Cardiac fibroblast (primary cell): ENCODE data around the gene ZNF883.

Source experiments
- DNase-seq, 2 donors: peaks; one replicate each; pipeline versions ENCODE4 v3.0.0 to v3.0.0-alpha.2; 2010; ENCODE audit warnings: low read depth in 2 of 2
- H3K4me3 ChIP-seq, 2 donors: replicated peaks in 1 of 2; 1 replicate in 1 of 2; 2 replicates in 1 of 2; pipeline ENCODE4 v1.5.1; 2011; ENCODE audit warnings: low read depth in 2 of 2, low read length in 2 of 2, mild to moderate bottlenecking in 2 of 2, moderate library complexity in 1 of 2
- TF ChIP-seq, protein P1 (sequence below): IDR thresholded peaks from one replicate; pipeline ENCODE4 v1.5.1; 2011; ENCODE audit warnings: low read depth, mild to moderate bottlenecking, low read length, inconsistent platforms

Gene ZNF883

DNA sequence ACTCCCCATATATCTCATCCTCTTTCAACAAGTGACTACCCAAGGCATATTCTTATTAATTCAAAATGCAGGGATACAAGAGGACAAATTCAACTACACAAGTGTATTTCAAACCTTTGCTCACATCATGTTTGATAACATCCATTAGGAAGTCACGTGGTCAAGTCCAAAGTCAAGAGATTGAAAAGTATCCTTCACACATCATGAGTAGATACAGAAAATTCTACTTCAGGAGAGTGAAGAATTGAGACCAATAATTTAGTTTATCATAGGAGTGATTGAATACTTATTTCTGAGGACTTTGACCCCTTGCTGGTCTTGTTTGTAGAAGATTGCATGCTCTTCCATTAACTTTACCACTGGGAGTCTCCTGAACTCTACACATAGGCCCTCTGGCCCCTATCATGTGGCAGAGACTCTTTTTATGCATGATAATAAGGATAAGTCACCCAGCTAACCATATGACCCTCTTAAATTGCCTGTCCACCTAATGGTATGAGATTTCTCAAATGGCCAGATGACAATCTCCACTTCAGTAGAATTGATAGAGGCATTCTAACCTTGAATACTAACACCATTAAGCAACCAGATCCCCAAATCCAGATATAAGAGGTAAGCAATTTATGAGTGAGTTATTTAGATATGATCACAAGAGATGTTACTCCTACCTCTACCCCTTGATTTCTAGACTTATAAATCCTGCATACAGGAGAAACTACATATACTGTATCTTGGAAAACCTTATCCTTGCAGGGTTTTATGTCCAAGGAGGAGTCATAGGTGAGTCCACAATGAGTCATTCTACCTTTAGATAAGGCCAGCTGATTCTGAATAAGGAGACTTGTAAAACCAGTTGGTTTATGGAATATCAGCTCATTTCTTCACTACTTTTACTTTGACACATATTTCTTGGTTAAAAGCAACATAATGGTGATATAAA, 94.7 kb downstream of the ZNF883 start:
- TF ChIP-seq, protein P1, sequence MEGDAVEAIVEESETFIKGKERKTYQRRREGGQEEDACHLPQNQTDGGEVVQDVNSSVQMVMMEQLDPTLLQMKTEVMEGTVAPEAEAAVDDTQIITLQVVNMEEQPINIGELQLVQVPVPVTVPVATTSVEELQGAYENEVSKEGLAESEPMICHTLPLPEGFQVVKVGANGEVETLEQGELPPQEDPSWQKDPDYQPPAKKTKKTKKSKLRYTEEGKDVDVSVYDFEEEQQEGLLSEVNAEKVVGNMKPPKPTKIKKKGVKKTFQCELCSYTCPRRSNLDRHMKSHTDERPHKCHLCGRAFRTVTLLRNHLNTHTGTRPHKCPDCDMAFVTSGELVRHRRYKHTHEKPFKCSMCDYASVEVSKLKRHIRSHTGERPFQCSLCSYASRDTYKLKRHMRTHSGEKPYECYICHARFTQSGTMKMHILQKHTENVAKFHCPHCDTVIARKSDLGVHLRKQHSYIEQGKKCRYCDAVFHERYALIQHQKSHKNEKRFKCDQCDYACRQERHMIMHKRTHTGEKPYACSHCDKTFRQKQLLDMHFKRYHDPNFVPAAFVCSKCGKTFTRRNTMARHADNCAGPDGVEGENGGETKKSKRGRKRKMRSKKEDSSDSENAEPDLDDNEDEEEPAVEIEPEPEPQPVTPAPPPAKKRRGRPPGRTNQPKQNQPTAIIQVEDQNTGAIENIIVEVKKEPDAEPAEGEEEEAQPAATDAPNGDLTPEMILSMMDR, result no peak
- DNase-seq, result no peak
- H3K4me3 ChIP-seq, result no peak overlapping the region

DNA sequence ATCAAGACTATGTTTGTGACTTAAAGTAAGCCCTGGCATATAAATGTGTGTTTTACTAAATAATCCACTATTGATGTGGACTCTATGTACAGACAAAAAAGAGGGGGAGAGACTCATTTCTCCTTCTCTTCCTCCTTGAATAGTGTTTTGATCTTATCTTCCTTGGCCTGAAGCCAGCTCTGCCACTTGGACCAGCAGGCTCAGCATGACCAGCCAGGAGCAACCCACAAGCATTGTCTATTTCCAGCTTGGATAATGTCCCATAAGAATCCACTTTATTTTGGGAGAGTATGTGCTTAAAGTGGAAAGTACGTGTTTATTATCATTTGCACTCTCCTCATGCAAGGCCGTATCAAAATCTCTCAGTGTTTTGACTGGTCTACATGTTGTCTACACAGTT, 97.5 kb downstream of the ZNF883 start:
- TF ChIP-seq, protein P1, result no peak
- no peak overlapping the region for H3K4me3 ChIP-seq
- no peak for DNase-seq

DNA sequence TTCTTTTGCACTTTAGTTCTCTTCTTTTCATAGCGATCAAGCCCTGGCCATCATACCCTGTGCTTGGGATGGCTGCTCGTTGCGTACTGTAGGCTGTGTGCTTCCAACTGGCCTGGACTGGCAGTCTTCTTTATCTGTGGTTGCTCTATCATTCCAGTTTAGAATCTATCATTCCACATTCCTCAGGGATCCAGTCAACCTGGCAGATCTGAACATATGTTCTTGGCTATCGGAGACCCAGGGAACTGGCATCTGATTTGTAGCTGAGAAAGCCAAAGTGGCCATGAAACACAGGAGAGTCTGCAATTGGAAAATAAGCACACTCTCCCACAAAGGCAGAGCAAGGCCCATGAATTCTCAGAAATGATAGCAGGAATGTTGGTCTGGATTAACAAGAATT, 98.7 kb downstream of the ZNF883 start:
- H3K4me3 ChIP-seq, result no peak overlapping the region
- TF ChIP-seq, protein P1, result no peak
- no peak for DNase-seq

DNA sequence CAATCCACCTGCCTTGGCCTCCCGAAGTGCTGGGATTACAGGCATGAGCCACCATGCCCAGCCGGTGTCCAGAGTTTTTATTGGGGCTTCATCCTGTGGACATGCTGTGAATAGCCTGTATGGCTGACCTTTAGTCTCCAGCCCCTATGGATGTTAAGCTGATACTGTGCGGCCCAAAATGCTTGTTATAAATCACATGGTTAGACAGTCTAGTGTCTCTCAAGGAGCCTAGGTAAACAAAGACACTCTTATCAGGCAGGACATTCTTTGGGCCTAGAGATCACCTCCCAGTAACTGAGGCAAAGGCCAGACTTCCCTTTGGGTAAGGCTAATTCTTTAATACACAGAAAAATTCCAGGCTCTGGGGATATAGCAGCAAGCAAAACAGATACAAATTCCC, 99.4 kb downstream of the ZNF883 start:
- TF ChIP-seq, protein P1, result no peak
- no peak for DNase-seq
- no peak overlapping the region for H3K4me3 ChIP-seq

DNA sequence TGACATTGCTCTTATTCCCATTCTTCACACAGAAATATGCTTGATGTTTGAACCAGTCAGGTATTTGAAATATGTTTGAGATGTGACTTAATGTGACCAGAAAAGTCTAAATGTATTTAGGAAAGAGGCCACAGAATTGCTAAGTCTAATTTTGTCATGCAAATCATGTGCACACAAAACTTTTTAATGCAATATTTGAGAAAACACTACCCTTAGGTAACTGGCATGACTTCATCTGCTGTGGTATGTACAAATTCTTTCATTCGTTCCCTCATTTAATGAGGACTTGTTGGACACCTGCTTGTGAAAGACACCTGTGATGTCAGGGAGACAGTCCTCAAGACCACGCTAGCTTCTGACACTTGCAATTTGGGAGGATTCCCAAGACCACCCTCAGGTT, 100.3 kb downstream of the ZNF883 start:
- no peak overlapping the region for H3K4me3 ChIP-seq
- TF ChIP-seq, protein P1, result no peak
- DNase-seq, result no peak
